GM23338 (cell line): ENCODE data around the gene AIG1.

ENCODE experiments used
- CREB1 ChIP-seq: fragments of 250-450 bp; sonication (Bioruptor Pico); IDR thresholded peaks from 2 replicates; pipeline ENCODE4 v1.5.0; 2020; ENCODE audit warnings: low read depth, mild to moderate bottlenecking, moderate library complexity
- CTCF ChIP-seq, 2 experiments: fragments of 200-600 bp in 1 of 2; sonication (generic) in 1 of 2; conservative IDR thresholded peaks; 2 replicates each; pipeline versions ENCODE4 v1.5.1 to v1.6.1; 2016 to 2017; ENCODE audit warnings: antibody characterized with exemption in 2 of 2, low read depth in 2 of 2, mild to moderate bottlenecking in 2 of 2, moderate library complexity in 1 of 2
- EZH2 ChIP-seq: fragments of 200-600 bp; sonication (generic); IDR thresholded peaks from one replicate; pipeline ENCODE4 v1.8.0; 2017; ENCODE audit warnings: antibody characterized with exemption, mild to moderate bottlenecking, low read depth; ENCODE audit not compliant: unreplicated experiment
- EZH2phosphoT487 ChIP-seq: fragments of 200-600 bp; sonication (generic); IDR thresholded peaks from one replicate; pipeline ENCODE4 v1.8.1; 2018; ENCODE audit warnings: antibody characterized with exemption; ENCODE audit not compliant: unreplicated experiment
- JUNB ChIP-seq: IDR thresholded peaks from one replicate; pipeline ENCODE4 v1.6.1; 2016; ENCODE audit warnings: antibody characterized with exemption; ENCODE audit not compliant: unreplicated experiment
- NANOG ChIP-seq: IDR thresholded peaks from 2 replicates; pipeline ENCODE4 v1.6.1; 2016; ENCODE audit warnings: antibody characterized with exemption, borderline replicate concordance
- POLR2AphosphoS5 ChIP-seq: IDR thresholded peaks from 2 replicates; pipeline ENCODE4 v1.6.1; 2016; ENCODE audit warnings: antibody characterized with exemption, low read depth
- REST ChIP-seq: IDR thresholded peaks from one replicate; pipeline ENCODE4 v1.6.1; 2018; ENCODE audit warnings: antibody characterized with exemption; ENCODE audit not compliant: unreplicated experiment
- STAT1 ChIP-seq: IDR thresholded peaks from one replicate; pipeline ENCODE4 v1.6.1; 2016; ENCODE audit warnings: antibody characterized with exemption; ENCODE audit not compliant: unreplicated experiment
- ZNF114 ChIP-seq: fragments of 250-450 bp; sonication (Bioruptor Pico); IDR thresholded peaks from 2 replicates; pipeline ENCODE4 v1.5.0; 2020; ENCODE audit warnings: mild to moderate bottlenecking, moderate library complexity

GRCh38 chr6:143349530-143349929 is 288.8 kb downstream of the AIG1 start:
- no peak for TF ChIP-seq POLR2AphosphoS5
- TF ChIP-seq CTCF (conservative IDR thresholded peaks at IDR 0.05; ENCODE audit: low read depth in 2 of 2) = no peak
- no peak for TF ChIP-seq EZH2
- no peak for TF ChIP-seq NANOG
- no peak for TF ChIP-seq JUNB
- TF ChIP-seq CREB1 (CRISPR knock-in tag) = no peak
- no peak for TF ChIP-seq STAT1
- TF ChIP-seq REST = no peak
- TF ChIP-seq ZNF114 (CRISPR knock-in tag) = no peak
- TF ChIP-seq EZH2phosphoT487 = no peak
